Kidney epithelial cell (primary cell): Measurements from ENCODE around the gene GPC1. TPM values are rescaled to one million over a fixed set of nuclear protein-coding genes. Genes with fewer than 3 reads are reported as not detected.

ENCODE experiments used
- DNase-seq: peaks from one replicate; pipeline ENCODE4 v3.0.0-alpha.2; 2010; ENCODE audit warnings: low read depth
- H3K27me3 ChIP-seq: 2 replicates; pipeline ENCODE4 v1.6.0; 2011; ENCODE audit warnings: low read length; ENCODE audit not compliant: control insufficient read depth, insufficient read depth
- H3K36me3 ChIP-seq: 2 replicates; pipeline ENCODE4 v1.5.1; 2011; ENCODE audit warnings: low read length; ENCODE audit not compliant: control insufficient read depth, insufficient read depth
- H3K4me3 ChIP-seq: 2 replicates; pipeline ENCODE4 v1.5.1; 2011; ENCODE audit warnings: low read depth, mild to moderate bottlenecking, control low read depth, low read length
- total RNA-seq: library from RNA; depleted of rRNA; stranded (reverse); fragments of >200 nt; gene quantifications from 2 replicates; pipeline ENCODE4 v1.2.3, GENCODE V29; 2015
- TF ChIP-seq, protein P1 (sequence below): IDR thresholded peaks from 2 replicates; pipeline ENCODE4 v1.5.1; 2011; ENCODE audit warnings: mild to moderate bottlenecking, moderate library complexity, low read length, control low read depth, inconsistent platforms; ENCODE audit not compliant: insufficient read depth, poor library complexity, severe bottlenecking

The GPC1 gene
- total RNA-seq, 1 donor from 2014 or later = 75.2 TPM

DNA sequence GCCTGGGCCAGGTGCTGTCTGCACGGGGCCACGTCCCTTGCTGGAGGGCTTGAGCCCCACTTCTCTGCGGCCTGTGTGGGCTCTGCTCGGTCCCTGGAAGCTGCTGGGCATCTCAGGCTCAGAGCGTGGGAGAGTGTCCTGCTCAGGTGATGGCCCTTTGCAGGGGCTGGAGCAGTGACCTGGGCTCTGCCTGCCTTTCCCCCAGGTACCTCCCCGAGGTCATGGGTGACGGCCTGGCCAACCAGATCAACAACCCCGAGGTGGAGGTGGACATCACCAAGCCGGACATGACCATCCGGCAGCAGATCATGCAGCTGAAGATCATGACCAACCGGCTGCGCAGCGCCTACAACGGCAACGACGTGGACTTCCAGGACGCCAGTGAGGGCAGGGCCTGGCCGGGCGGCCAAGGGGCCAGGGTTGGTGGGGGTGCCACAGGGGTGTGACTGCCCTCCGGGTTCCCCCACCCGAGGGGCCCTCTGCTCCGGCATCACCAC is 29.9 kb downstream of the GPC1 start:
- Histone ChIP-seq H3K27me3 (no peaks in the 10 kb centered on the region), H3K4me3 (no peak overlapping the region), H3K36me3 (no peaks in the 10 kb centered on the region)
- no peak for DNase-seq
- TF ChIP-seq, protein P1, sequence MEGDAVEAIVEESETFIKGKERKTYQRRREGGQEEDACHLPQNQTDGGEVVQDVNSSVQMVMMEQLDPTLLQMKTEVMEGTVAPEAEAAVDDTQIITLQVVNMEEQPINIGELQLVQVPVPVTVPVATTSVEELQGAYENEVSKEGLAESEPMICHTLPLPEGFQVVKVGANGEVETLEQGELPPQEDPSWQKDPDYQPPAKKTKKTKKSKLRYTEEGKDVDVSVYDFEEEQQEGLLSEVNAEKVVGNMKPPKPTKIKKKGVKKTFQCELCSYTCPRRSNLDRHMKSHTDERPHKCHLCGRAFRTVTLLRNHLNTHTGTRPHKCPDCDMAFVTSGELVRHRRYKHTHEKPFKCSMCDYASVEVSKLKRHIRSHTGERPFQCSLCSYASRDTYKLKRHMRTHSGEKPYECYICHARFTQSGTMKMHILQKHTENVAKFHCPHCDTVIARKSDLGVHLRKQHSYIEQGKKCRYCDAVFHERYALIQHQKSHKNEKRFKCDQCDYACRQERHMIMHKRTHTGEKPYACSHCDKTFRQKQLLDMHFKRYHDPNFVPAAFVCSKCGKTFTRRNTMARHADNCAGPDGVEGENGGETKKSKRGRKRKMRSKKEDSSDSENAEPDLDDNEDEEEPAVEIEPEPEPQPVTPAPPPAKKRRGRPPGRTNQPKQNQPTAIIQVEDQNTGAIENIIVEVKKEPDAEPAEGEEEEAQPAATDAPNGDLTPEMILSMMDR = no peak

DNA sequence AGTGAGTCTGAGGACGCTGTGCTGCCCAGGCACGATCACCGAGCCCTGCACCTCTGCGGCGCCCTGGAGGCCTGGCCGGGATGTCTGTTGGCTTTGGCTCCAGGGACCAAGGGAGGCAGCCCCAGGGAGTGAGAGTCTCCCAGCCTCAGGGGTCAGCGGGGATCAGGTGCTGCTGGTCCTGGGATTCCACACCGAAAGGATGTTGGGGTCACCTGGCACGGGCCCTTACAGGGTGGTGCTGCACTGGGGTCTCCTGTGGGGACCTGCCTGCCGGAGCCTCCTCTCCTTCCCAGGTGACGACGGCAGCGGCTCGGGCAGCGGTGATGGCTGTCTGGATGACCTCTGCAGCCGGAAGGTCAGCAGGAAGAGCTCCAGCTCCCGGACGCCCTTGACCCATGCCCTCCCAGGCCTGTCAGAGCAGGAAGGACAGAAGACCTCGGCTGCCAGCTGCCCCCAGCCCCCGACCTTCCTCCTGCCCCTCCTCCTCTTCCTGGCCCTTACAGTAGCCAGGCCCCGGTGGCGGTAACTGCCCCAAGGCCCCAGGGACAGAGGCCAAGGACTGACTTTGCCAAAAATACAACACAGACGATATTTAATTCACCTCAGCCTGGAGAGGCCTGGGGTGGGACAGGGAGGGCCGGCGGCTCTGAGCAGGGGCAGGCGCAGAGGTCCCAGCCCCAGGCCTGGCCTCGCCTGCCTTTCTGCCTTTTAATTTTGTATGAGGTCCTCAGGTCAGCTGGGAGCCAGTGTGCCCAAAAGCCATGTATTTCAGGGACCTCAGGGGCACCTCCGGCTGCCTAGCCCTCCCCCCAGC is 30.5 kb downstream of the GPC1 start:
- no peaks in the 10 kb centered on the region for H3K36me3 ChIP-seq
- no peaks in the 10 kb centered on the region for H3K27me3 ChIP-seq
- no peak for DNase-seq
- TF ChIP-seq, protein P1 = no peak
- H3K4me3 ChIP-seq = no peak overlapping the region

DNA sequence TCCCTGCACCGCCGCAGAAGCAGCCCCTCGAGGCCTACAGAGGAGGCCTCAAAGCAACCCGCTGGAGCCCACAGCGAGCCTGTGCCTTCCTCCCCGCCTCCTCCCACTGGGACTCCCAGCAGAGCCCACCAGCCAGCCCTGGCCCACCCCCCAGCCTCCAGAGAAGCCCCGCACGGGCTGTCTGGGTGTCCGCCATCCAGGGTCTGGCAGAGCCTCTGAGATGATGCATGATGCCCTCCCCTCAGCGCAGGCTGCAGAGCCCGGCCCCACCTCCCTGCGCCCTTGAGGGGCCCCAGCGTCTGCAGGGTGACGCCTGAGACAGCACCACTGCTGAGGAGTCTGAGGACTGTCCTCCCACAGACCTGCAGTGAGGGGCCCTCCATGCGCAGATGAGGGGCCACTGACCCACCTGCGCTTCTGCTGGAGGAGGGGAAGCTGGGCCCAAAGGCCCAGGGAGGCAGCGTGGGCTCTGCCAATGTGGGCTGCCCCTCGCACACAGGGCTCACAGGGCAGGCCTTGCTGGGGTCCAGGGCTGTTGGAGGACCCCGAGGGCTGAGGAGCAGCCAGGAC is 31.2 kb downstream of the GPC1 start:
- DNase-seq = no peak
- TF ChIP-seq, protein P1 = no peak
- Histone ChIP-seq H3K36me3 (no peaks in the 10 kb centered on the region), H3K27me3 (no peaks in the 10 kb centered on the region), H3K4me3 (no peak overlapping the region)

DNA sequence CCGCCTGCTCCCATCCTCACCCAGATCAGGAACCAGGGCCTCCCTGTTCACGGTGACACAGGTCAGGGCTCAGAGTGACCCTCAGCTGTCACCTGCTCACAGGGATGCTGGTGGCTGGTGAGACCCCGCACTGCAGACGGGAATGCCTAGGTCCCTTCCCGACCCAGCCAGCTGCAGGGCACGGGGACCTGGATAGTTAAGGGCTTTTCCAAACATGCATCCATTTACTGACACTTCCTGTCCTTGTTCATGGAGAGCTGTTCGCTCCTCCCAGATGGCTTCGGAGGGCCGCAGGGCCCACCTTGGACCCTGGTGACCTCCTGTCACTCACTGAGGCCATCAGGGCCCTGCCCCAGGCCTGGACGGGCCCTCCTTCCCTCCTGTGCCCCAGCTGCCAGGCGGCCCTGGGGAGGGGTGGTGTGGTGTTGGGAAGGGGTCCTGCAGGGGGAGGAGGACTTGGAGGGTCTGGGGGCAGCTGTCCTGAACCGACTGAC is 31.7 kb downstream of the GPC1 start:
- Histone ChIP-seq H3K4me3 (no peak overlapping the region), H3K36me3 (no peaks in the 10 kb centered on the region), H3K27me3 (no peaks in the 10 kb centered on the region)
- no peak for DNase-seq
- TF ChIP-seq, protein P1 = no peak

DNA sequence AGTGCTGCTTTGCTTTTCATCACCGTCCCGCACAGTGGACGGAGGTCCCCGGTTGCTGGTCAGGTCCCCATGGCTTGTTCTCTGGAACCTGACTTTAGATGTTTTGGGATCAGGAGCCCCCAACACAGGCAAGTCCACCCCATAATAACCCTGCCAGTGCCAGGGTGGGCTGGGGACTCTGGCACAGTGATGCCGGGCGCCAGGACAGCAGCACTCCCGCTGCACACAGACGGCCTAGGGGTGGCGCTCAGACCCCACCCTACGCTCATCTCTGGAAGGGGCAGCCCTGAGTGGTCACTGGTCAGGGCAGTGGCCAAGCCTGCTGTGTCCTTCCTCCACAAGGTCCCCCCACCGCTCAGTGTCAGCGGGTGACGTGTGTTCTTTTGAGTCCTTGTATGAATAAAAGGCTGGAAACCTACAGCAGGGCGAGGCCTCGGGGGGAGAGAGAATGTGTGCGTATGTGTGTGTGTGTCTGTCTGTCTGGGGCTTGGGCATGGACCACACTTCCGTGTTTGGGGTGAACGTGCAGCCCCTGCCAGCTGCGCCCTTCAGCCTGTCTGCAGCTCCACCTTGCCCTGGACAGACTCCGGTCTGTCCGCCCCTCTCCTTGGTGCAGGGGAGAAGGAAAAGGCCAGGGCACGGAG is 32.3 kb downstream of the GPC1 start:
- H3K4me3 ChIP-seq = no peak overlapping the region
- no peak for DNase-seq
- H3K27me3 ChIP-seq = no peaks in the 10 kb centered on the region
- TF ChIP-seq, protein P1 = no peak
- no peaks in the 10 kb centered on the region for H3K36me3 ChIP-seq
